CD4-positive, alpha-beta T cell treated with Interleukin-4 for 1 hour (primary cell): ENCODE data around the gene SYPL1.
A peak's percentile ranks its signal among the peaks of the same experiment; 100 is the strongest.

Experiments used
- DNase-seq, 2 donors: peaks; one replicate each; pipeline ENCODE4 v3.0.0-alpha.2; 2020 to 2022

Gene SYPL1

DNA sequence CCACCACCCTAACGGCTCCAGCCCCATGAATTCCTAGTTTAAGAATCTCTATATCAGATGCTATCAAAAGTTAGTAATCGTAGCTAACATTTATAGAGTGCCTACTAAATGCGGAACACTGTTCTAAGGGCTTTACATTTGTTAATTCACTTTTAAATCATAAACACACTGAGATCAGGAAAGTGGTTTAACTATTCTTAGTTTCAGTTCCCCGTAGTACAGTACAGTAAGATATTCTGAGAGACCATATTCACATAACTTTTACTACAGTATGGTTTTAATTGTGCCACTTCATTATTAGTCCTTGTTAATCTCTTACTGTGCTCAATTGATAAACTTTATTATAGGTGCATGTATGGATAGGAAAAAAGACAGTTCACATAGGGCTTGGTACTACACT is 22.5 kb downstream of the SYPL1 start:
- no peak for DNase-seq

DNA sequence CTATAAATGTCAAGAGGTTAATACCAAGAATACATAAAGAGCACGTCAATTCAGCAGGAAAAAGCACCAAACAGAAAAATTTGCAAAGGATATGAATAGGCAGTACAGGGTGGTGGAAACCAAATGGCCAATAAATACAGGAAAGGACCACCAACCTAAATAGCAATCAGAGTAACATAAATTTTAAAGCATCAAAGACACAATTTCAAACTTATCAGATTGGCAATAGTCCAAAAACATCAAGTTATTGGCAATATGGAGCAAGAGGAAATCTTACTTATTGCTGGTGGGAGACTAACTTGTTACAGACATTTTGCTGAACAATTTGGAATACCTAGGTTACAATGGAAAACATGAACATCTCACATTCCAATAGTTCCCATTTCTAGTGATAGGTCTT is 24.1 kb downstream of the SYPL1 start:
- no peak for DNase-seq

DNA sequence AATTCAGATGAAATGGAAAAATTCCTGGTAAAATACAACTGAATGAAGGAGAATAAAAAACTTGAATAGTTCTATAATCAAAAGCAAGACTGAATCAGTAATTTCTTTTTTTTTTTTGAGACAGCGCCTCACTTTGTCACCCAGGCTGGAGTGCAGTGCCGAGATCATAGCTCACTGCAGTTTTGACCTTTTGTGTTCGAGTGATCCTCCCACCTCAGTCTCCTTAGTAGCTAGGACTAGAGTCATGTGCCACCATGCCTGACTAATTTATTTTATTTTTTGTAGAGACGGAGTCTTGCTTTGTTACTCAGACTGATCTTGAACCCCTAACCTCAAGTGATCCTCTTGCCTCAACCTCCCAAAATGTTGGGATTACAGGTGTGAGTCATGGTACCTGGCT is 26.1 kb downstream of the SYPL1 start:
- DNase-seq = no peak

DNA sequence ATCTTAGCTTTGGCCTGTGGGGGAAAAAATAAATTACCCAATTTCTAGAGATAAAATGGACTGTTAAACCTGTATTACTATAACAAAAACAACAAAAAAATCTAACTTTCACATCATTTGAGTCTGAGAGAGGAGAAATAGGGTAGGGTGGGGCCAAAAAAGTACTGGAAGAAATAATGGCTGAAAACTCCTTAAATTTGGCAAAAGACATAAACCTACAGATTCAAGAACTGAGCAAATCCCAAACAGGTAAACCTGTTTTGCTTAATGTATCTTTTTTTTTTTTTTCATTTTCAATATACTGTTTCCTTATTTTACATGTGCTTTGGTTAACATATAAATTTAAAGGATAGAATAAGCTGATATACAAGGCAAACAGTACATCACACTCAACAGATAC is 27.1 kb downstream of the SYPL1 start:
- DNase-seq = no peak

DNA sequence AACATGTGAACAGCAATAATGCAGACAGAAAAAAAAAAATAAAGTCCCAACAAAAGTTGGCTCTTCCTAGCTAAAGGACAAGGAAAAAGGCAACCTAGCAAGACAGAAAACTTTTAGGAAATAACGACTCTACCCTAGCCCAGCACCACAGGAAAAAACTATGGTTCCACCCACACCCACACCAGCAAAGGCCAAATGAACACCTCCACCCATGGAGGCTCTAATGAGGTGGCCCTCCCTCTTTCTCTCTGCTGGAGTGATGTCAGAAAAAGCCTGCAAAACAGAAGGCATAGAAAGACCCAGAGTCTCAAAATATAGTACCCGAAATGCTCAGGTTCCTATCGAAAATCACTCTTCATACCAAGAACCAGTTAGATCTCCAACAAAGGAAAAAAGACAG is 28.4 kb downstream of the SYPL1 start:
- no peak for DNase-seq

DNA sequence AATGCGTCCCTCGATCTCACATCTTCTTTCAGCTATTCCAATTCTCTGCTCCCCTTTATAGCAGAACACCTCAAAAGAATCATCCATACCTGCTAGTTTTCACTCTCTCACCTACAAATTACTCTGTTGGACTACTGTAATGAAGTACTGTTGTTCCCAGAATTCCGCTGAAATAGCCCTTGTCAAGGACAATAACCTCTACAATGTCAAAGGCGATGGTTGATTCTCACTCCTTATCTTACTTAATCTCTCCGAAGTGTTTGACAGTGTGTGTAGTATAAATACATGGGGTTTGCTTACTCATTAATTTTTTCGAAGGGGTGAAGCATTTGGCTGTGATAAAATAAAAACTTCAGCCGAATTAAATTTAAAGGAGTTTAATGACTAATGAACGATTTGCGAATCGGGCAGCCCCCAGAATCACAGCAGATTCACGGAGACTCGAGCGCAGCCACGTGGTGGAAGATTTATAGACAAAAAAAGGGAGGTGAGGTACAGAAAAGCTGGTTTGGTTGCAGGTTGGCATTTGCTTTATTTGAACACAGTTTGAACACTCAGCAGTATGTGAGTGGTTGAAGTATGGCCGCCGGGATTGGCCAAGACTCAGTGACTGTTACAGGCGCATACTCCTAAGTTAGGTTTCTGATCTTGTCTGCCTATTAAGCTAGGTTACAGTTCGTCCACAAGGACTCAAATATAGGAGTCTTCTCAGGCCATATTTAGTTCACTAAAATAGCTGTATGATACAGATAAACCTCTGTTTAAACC is 29.8 kb downstream of the SYPL1 start:
- DNase-seq = no peak

DNA sequence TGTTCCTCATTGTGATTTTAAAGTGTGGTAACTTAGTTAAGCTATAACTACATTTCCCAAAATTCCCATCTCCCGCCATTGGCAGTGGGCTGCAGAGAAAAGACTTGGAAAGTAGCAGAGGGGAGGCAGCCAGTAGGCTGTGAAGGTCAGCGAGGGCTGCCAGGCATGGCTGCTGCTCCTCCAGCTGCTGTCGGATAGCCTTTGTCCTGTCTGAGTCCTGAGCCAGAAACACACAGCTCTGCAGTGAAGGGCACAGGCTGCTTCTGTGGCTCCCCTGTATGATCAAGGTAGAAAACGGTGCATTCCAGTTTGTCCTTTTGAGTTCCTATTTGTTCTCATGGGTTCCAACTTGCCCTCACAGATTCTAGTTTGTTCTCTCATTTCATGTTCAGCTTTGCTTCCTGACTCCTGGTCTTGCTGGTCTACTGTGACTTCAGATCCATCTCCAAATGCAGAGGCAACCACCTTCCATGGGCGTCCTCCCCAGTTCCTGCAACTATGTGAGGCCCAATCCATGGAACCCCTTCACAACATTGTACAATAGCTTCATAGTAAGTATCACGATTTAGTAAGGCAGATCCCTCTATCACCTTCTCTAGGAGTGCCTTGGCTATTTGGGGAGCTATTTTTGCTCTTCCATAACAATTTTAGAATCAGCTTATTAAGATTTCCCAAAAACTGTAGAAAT is 31.7 kb downstream of the SYPL1 start:
- no peak for DNase-seq

DNA sequence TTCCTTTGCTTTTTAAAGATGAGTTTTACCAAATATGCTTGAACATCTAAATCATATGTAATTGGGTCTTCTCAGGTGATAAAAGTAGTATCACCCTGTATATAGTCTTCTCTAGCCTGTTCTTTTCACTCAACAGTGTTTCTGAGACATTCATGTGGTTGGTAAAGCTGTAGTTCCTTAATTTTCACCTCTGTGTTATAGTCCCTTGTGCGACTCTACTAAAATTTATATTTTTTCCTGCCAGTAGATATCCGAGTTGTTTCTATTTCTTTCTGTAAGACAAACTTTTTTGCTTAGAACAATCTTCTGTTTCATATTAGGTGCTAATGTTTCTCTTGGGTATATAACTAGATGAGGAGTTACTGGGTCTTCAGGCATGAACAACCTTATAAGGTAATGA is 35.6 kb downstream of the SYPL1 start:
- DNase-seq = no peak

DNA sequence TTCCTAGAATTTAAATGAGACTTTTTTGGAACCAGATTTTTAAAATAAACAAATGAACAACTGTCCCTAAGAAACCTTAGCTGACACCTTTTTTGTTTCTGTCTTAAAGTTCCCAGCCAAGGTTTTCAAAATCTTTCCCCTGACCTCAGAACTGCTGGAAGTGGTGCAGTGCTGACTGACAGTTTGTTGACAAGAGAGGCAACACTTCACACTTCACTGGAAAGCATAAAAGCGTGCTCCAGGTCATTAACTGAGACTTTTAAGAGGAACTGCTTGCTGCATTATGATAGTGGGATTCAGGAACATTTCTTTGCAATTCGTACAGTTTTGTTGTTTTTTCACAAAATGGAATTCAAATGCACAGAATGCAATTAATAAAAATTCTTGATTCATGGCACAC is 36.2 kb downstream of the SYPL1 start:
- DNase-seq = no peak

DNA sequence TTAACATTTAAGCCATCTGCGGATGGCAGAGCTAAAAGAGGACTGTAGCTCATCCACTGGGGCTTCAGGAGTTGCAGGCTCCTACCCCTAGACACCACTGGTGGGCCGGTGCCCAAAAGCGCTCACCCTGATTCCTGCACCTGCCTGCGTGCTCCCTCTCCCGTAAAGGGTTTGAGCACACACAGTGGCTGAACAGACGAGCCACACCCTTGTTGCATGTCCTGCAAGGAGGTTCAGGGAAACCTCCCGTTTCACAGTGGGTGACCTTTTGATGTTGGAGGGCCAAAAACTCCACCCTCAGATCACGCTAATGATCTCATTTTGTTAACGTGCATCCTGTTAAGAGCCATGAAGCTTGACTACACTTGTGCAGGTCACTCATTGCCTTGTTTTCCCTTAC is 37.9 kb downstream of the SYPL1 start:
- DNase-seq = no peak

DNA sequence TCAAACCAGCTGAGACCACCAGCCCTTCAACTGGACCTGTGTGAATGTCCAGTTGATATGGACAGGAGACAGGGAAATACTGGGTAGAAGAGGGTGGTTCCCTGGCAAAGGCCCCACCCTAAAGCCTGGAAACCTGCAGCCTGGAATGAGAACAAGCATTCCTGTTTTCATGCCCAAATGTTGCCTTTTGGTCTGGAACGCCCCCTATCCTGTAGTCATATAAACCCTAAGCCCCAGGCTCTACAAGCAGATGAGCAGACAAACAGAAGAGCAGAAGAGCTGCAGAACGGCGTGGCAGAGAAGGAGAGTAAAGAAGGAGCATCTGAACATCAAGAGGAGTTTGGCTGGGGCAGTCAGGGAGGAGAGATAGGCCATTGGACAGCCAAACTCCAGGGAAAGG is 38.4 kb downstream of the SYPL1 start:
- no peak for DNase-seq

DNA sequence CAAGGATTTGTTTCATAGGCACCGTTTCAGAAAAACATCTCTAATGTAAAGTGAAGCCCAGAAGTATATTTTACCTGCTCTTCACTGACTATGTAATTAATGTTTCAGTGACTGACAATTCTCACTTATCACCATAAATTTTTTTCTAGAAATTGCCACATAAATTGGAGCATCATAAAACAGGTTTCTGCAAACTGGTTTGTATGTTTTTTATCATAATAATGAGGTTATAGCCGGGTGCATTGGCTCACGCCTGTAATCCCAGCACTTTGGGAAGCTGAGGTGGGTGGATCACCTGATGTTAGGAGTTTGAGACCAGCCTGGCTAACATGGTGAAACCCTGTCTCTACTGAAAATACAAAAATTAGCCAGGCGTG is 39.4 kb downstream of the SYPL1 start:
- no peak for DNase-seq

DNA sequence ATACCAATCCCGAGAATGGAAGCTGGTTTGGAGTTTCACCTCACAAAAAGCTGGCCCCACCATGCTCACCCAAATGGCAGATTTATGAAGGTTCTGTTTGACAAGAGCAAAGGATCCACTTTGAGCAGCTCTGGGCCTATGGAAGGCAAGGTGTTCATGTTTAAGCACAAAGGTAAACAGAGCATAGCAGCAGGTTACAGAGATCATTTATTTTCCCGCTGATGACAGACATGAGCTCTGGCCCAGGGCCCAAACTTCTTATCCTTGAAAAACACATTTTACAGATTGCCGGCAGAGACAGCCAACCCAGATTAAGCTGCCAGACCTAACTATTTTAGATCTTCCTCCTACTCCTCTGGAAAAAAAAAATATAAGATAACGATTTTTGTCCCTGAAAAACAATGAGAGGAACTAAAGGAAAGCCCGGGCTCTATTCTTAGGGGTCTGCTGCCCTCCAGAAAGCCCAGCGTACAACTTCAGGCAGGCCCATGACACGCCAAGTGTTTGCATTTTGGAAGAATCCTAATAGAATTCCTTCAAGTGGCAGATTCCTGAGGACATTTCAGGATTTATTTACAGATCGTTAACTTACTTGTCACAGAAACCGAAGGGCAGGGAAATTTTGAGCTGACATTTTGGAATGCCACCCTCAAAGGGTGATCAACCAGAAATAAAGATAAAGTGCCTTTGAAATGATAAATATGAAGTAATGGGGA is 40.0 kb downstream of the SYPL1 start:
- DNase-seq = no peak

DNA sequence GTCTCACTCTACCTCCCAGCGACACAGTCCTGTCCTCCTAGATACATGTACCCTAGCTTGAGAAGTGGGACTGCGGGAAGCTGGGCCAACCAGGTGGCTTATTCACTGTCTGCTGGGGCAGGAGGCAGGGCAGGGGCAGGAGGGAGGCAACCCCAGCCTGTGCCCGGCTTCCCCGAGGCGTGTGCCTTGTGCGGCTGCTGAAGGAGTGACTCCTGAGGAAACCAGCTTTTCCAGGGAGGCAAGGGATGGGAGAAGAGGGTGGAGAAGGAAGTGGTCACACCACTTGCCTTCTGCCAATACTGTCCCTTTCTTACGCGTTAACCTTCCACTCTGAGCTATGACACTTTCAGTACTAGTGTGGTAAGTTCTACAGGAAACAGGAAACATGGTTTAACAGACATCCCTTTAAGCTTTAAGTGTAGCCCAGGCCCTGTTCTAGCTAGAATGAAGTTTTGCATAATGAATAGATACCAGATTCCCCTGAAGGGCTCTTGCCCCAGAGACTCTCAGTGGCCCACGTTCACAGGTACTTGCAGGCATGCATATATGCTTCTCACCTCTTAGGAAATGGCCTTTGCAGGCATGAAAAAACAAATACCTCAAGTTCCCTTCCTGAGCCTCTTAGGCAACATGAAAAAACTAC is 40.6 kb downstream of the SYPL1 start:
- peak; percentile 66 to 70 for DNase-seq

DNA sequence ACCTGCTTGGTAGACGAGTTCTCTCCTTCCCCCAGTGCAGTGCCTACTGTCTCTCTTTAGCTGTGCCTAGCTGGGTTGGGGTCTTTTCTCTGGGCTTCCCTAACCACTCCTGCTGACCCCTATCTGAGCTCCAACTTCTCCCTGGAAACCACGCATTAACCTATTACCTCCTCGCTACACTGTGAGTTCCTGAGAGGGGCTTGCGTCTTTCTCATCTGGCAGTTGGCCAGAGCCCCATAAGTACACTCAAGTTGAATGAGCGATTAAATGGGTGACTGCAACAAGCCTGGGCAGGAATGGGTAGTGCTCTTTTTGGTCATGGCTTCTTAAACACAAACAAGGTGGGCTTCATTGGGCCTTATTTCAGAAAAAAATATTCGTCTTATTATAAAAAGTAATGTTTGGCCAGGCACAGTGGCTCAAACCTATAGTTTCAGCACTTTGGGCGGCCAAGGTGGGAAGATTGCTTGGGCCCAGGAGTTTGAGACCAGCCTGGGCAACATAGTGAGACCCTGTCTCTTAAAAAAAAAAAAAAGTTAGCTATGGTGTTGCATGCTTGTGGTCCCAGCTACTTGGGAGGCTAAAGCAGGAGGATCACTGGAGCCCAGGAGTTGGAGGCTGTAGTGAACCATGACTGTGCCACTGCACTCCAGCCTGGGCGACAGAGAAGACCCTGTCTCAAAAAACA is 41.4 kb downstream of the SYPL1 start:
- DNase-seq = no peak

DNA sequence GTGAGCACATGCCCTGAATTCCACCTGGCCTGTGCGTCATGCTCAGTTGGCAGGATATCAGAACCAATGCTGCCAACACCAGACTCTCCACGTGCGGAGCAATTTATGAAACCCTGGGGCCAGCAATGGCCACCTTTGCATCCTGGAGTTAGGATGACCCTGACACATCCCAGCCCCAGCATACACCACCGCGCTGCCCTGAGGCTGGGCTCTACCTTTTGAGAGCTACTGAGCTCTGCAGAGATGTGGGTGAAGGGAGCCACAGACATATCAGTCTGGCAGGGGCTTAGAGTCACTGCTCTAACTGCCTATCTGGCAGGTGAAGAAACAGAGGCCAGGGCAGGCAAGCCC is 41.9 kb downstream of the SYPL1 start:
- no peak for DNase-seq

DNA sequence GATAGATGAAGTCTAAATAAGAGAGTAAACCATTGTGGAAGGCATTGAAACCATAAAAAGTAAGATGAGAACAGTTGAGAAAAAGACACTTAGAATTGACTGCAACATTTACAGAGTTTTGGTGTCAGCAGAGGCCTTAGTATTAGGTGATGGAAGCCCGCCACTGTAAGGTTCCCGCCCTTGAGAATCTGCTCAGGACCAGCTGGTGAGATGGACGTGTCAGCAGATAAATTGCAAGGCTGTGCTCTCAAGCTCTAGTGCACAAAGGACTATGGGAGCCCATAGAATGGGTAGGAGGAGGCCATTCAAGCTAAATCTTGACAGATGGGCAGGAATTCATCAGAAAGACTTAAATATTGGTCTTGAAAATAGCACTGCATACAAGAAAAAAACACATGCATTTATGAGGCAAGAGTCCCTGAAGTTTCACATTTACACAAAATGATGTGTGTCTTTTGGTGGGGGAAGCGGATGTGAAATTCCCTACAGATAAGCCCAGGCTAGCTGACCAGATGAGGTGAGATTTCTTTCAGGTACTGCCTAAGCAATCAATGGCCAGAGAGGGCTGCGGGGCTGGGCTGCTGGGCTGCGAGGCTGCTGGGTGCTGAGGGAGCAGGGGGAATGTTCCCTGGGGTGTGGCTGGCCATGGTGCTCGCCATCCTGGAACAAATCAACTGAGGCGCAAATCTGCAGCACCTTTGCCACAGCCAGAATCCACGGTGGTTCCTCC is 42.5 kb downstream of the SYPL1 start:
- DNase-seq = no peak

DNA sequence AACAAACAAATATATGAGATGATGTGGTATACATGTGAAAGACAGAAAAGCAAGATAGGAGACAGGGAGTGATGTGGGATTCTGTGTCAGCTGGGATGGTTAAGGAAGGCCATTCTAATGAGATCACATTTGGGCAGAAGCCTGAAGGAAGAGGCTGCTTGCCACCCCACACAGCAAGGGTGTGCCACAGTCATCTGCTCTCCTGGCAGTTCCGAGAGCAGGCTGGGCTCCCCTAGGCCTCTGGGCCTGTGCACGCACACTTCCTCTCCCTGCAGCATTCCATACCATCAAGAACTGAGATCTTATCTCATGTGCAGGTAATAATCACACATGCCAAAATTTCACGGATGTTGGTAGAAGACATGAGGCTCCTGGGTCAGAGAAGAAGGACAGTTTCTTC is 43.1 kb downstream of the SYPL1 start:
- DNase-seq = no peak

DNA sequence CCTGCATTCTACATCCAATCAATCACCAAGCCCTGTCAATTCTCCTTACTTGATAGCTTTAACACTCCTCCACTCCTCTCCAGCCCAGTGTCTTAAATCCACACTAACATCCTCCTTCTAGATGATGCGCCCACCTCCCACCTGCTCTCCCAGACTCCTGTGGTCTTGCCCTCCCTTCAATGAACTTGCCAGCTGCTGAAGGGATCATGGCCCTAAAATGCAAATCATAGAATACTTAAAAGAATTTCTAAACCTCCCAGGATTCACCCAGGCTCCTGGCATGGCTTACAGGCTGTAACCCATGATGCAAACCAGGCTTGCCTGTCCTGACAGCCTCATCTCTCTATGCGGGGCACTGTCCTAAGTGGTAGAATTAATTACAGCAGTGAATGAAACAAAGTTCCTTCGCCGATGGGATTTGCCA is 43.6 kb downstream of the SYPL1 start:
- no peak for DNase-seq

DNA sequence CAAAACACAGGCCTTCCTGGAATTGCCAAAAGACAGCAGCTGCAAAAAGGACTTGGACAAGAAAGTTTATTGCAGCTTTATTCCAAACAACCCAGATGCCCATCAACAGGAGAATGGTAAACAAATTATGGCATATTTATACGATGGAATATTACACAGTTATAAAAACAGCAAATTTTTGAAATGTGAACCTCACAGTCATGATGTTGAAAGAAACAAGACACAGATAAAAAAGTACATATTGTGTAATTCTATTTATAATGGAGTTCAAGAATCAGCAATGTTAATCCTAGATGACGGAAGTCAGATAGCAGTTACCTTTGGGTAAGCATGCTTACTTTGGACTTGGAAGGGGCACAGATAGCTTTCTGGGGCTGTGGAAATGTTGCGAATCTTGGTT is 44.4 kb downstream of the SYPL1 start:
- no peak for DNase-seq

DNA sequence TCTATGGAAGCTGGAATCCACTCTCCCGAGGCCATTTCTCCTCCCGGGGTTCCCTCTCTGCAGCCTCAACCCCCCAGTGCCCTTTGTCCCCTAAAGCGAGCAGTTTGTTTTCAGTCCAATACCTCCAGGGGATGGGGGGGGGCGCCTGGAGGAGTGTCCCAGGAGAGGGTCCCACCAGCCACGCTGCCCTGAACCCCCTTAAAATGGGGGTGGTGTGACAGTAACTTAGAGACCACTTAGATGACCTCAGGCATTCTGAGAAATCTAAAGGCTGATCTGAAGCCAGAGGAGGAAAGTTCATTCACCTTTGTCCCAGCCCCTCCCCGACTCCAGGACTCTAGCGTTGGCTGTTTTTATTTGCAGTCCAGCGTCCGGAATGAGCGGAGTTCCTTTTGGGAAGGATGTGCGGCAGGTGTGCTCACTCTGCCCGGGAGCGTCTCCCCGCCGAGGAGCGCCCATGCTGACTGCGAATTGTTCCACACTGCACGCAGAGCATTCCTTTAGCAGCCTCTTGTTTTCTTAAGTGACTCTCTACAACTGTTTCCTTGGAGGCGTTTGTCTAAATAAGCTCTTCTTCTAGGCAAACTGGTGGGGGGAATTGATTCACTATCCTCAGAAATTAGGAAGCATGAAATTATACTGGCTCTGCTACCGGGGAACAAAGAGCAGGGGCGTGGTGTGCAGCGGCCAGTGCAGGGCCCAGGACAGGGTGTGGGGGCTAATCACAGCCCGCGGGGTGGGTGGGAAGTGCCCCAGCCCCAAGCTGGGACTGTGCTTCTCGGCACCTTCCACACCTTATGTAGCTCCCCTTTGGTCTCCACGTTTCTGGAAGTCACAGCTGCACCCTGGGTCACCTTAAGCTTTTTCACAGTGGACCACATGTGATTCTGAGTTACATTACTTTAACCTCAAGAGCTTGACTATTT is 46.3 kb downstream of the SYPL1 start:
- DNase-seq = no peak
